GM12864 (cell line): Measurements from ENCODE around the gene BEST2.

Experiments
- DNase-seq: peaks from one replicate; pipeline ENCODE4 v3.0.0-alpha.2; 2011; ENCODE audit warnings: low read depth
- H3K4me3 ChIP-seq: 2 replicates; pipeline ENCODE4 v1.5.1; 2011; ENCODE audit warnings: mild to moderate bottlenecking, low read depth, low read length, control low read depth
- CTCF ChIP-seq: IDR thresholded peaks from 2 replicates; pipeline ENCODE4 v1.5.1; 2011; ENCODE audit warnings: low read depth, mild to moderate bottlenecking, moderate library complexity, low read length, control low read depth, inconsistent platforms; ENCODE audit errors: missing control alignments

BEST2 gene

GRCh38 chr19:12750851-12751250 is 740 bp upstream of the BEST2 start:
- no peak for DNase-seq
- no peak for TF ChIP-seq CTCF
- no peak overlapping the region for H3K4me3 ChIP-seq

GRCh38 chr19:12752056-12752781 is 628 bp downstream of the BEST2 start:
- no peak for DNase-seq
- TF ChIP-seq CTCF = no peak

GRCh38 chr19:12754465-12755196 is 3.0 kb downstream of the BEST2 start:
- TF ChIP-seq CTCF = no peak
- H3K4me3 ChIP-seq = no peak overlapping the region
- no peak for DNase-seq

More at GRCh38 chr19:12752056-12752781, 628 bp downstream of the BEST2 start:
- H3K4me3 ChIP-seq = no peak overlapping the region

GRCh38 chr19:12756150-12756883 is 4.7 kb downstream of the BEST2 start:
- DNase-seq = no peak
- no peak overlapping the region for H3K4me3 ChIP-seq

GRCh38 chr19:12757544-12758274 is 6.1 kb downstream of the BEST2 start:
- H3K4me3 ChIP-seq = peak overlapping the region; percentile 38
- DNase-seq = no peak
- TF ChIP-seq CTCF = peak; percentile 97

More at GRCh38 chr19:12756150-12756883, 4.7 kb downstream of the BEST2 start:
- no peak for TF ChIP-seq CTCF

- no peak overlapping the region for H3K4me3 ChIP-seq
- no peak for DNase-seq
- no peak for TF ChIP-seq CTCF
These were observed 8.1 kb downstream of the BEST2 start for GRCh38 chr19:12759686-12760085.
